A204.1 (cell line): ENCODE results near the gene SDHAF1.

Source experiments
- FAIRE-seq: peaks from 2 replicates; lab custom pipeline; 2012; peaks lifted over from hg19 to GRCh38; lab: Jason Lieb, UNC

Gene SDHAF1

GRCh38 chr19:35986664-35987570, 8.1 kb upstream of the SDHAF1 start:
- no peak for FAIRE-seq

- FAIRE-seq: no peak
Observed at GRCh38 chr19:35987571-35987896, 7.5 kb upstream of the SDHAF1 start.

- no peak for FAIRE-seq
Observed at GRCh38 chr19:35988824-35989223, 6.2 kb upstream of the SDHAF1 start.

- no peak for FAIRE-seq
Observed at GRCh38 chr19:35990156-35990555, 4.8 kb upstream of the SDHAF1 start.

GRCh38 chr19:35990771-35991730, 3.9 kb upstream of the SDHAF1 start:
- no peak for FAIRE-seq

- FAIRE-seq: no peak
Observed at GRCh38 chr19:35991731-35992450, 3.1 kb upstream of the SDHAF1 start.

- no peak for FAIRE-seq
Observed at GRCh38 chr19:35992907-35993765, 1.9 kb upstream of the SDHAF1 start.

GRCh38 chr19:35993923-35994598, 927 bp upstream of the SDHAF1 start:
- FAIRE-seq: no peak

- no peak for FAIRE-seq
Observed at GRCh38 chr19:35996777-35997176, 1.8 kb downstream of the SDHAF1 start.

GRCh38 chr19:36001605-36002004, 6.6 kb downstream of the SDHAF1 start:
- no peak for FAIRE-seq

GRCh38 chr19:36003284-36003683, 8.3 kb downstream of the SDHAF1 start:
- no peak for FAIRE-seq

- FAIRE-seq: no peak
Observed at GRCh38 chr19:36006955-36007354, 12.0 kb downstream of the SDHAF1 start.

- no peak for FAIRE-seq
Observed at GRCh38 chr19:36008336-36008978, 13.5 kb downstream of the SDHAF1 start, which contains the start of gene SYNE4. SYNE4 (minus strand) TSS chr19:36008813; CDS start chr19:36008681, 132 bp downstream.

- FAIRE-seq: no peak
Observed at GRCh38 chr19:36009220-36009619, 14.2 kb downstream of the SDHAF1 start.

- no peak for FAIRE-seq
Observed at GRCh38 chr19:36009633-36010379, 14.8 kb downstream of the SDHAF1 start.

- no peak for FAIRE-seq
Observed at GRCh38 chr19:36010402-36010801, 15.4 kb downstream of the SDHAF1 start.

- no peak for FAIRE-seq
Observed at GRCh38 chr19:36013280-36014011, 18.5 kb downstream of the SDHAF1 start.

GRCh38 chr19:36014012-36014924, 19.3 kb downstream of the SDHAF1 start, which contains the start of gene ALKBH6:
ALKBH6 (minus strand) TSS chr19:36014213; CDS start chr19:36013397, 816 bp downstream.
- peak; percentile 99 for FAIRE-seq
